MCF 10A (cell line): Measurements from ENCODE around the gene CCRL2. TPM values are rescaled to one million over a fixed set of nuclear protein-coding genes. Genes with fewer than 3 reads are reported as not detected.

ENCODE experiments used
- BruUV-seq: library from RNA; stranded (reverse); fragments of 400-500 nt; replicated peaks from 2 replicates; lab custom pipeline; 2021; lab: Mats Ljungman, UMichigan
- CTCF ChIA-PET: fragments of 300-600 bp; sonication (Branson Sonifier 250); formaldehyde crosslinking; extraction: SDS; loops from one replicate; lab custom pipeline; 2021; ENCODE audit warnings: antibody characterized with exemption, inconsistent platforms; lab: Yijun Ruan, JAX
- POLR2A ChIA-PET: fragments of 300-600, 350-650 bp; sonication (Branson Sonifier 250); formaldehyde crosslinking; extraction: SDS; loops from one replicate; lab custom pipeline; 2020; ENCODE audit warnings: antibody characterized with exemption, inconsistent platforms; lab: Yijun Ruan, JAX
- DNase-seq: peaks from one replicate; pipeline ENCODE4 v3.0.0-alpha.2; 2018; ENCODE audit not compliant: unreplicated experiment
- H3K27ac Mint-ChIP-seq: one replicate; pipeline ENCODE4 v1.8.0; 2022; ENCODE audit warnings: mild to moderate bottlenecking, low read depth, mixed read lengths; ENCODE audit not compliant: unreplicated experiment
- H3K27me3 Mint-ChIP-seq: one replicate; pipeline ENCODE4 v1.8.0; 2022; ENCODE audit warnings: mixed read lengths; ENCODE audit not compliant: insufficient read depth, unreplicated experiment
- H3K36me3 Mint-ChIP-seq: one replicate; pipeline ENCODE4 v1.8.0; 2022; ENCODE audit warnings: mild to moderate bottlenecking, moderate library complexity, mixed read lengths; ENCODE audit not compliant: insufficient read depth, unreplicated experiment
- H3K4me1 Mint-ChIP-seq: one replicate; pipeline ENCODE4 v1.8.0; 2022; ENCODE audit warnings: mixed read lengths; ENCODE audit not compliant: insufficient read depth, unreplicated experiment
- H3K4me3 Mint-ChIP-seq: one replicate; pipeline ENCODE4 v1.8.0; 2022; ENCODE audit warnings: mild to moderate bottlenecking, moderate library complexity, mixed read lengths; ENCODE audit not compliant: unreplicated experiment
- H3K9me3 Mint-ChIP-seq: one replicate; pipeline ENCODE4 v1.8.0; 2022; ENCODE audit warnings: mixed read lengths; ENCODE audit not compliant: unreplicated experiment
- intact Hi-C: fragments of 100-400 bp; cut with micrococcal nuclease; formaldehyde crosslinking; loops from 2 replicates; pipeline ENCODE4 v1.14.1; 2022
- total RNA-seq: library from RNA; stranded (reverse); gene quantifications from 2 replicates; pipeline ENCODE4 v1.2.3, GENCODE V29; 2022
- TF ChIP-seq, protein P1 (sequence below): fragments of 200-600 bp; IDR thresholded peaks from one replicate; pipeline ENCODE4 v1.8.0; 2022; ENCODE audit warnings: antibody characterized with exemption, mild to moderate bottlenecking; ENCODE audit not compliant: unreplicated experiment

The CCRL2 gene
- total RNA-seq, 1 experiment from 2014 or later, result not detected

DNA sequence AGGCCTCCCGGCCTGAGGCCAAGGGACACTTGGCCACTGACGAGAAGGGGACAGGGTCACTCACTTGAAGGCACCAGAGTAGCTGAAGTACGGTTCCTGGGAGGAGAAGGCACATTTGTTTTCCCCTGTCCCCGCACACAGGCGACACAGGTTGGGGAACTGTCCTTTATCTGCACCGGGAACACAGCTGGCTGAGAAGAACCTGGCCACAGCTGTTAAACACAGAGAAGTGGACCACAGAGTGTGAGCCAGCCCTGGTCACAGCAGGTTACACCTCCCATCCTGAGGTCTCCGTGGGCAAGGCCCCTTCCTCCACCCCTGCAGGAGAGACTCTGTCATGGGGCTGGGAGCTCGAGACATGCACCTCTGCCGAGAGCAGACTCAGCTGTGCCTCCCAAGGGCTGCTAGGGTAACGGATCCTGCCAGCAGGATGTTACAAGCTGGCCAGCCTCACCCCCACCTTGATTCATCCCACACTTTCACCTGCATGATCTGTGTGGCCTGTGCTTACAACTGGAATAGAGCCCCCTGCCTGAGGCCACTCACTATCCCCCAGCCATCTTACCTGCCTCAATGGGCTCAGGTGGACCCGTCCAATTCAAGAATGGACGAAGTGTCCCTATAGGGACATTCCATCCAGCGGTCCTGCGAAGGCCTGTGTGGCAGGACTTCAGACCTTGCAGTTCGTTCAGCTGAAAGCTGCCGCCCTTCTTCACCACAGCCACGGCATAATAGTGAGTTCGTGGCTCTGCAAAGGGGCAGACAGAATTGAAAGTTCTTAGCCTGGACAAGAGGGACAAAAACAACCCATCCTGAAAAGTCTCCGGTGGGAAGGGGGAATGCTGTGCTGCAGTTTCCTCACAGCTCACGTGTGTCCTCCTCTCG, 48.4 kb downstream of the CCRL2 start:
- no peak overlapping the region for H3K27ac Mint-ChIP-seq
- BruUV-seq, result no TSS peak
- peaks cover 60% of the 10 kb centered on the region for H3K27me3 Mint-ChIP-seq
- ChIA-PET CTCF (no interaction called here), POLR2A (no interaction called here)
- no peaks in the 10 kb centered on the region for H3K36me3 Mint-ChIP-seq
- DNase-seq, result no peak
- intact Hi-C loops, result no loop called here
- H3K4me3 Mint-ChIP-seq, result no peak overlapping the region
- H3K4me1 Mint-ChIP-seq, result no peaks in the 10 kb centered on the region
- TF ChIP-seq, protein P1, sequence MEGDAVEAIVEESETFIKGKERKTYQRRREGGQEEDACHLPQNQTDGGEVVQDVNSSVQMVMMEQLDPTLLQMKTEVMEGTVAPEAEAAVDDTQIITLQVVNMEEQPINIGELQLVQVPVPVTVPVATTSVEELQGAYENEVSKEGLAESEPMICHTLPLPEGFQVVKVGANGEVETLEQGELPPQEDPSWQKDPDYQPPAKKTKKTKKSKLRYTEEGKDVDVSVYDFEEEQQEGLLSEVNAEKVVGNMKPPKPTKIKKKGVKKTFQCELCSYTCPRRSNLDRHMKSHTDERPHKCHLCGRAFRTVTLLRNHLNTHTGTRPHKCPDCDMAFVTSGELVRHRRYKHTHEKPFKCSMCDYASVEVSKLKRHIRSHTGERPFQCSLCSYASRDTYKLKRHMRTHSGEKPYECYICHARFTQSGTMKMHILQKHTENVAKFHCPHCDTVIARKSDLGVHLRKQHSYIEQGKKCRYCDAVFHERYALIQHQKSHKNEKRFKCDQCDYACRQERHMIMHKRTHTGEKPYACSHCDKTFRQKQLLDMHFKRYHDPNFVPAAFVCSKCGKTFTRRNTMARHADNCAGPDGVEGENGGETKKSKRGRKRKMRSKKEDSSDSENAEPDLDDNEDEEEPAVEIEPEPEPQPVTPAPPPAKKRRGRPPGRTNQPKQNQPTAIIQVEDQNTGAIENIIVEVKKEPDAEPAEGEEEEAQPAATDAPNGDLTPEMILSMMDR, result no peak
- H3K9me3 Mint-ChIP-seq, result peaks cover 3% of the 10 kb centered on the region

DNA sequence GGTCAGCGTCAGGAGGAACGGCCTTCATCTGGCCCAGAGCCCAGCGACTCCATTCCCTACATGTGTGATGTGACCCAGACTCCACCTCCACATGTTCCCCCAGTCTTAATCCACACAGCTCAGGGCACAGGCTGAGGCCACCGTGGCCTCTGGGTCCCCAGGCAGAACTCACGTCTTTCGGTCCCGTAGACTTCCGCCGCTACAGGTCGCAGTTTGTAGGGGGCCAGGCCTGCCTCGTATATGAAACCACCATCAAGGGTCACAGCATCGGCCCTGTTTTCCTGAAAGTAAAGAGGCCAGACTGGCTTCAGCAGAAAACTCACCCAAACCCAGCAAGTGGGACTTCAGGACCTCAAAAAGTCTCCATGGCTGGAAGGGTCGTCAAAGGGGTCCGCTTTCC, 49.1 kb downstream of the CCRL2 start:
- no peaks in the 10 kb centered on the region for H3K4me1 Mint-ChIP-seq
- BruUV-seq, result no TSS peak
- no peak for DNase-seq
- ChIA-PET POLR2A (no interaction called here), CTCF (no interaction called here)
- no peaks in the 10 kb centered on the region for H3K36me3 Mint-ChIP-seq
- intact Hi-C loops, result no loop called here
- peaks cover 6% of the 10 kb centered on the region for H3K9me3 Mint-ChIP-seq
- TF ChIP-seq, protein P1, result no peak
- H3K27me3 Mint-ChIP-seq, result peaks cover 60% of the 10 kb centered on the region
- H3K27ac Mint-ChIP-seq, result no peak overlapping the region
- H3K4me3 Mint-ChIP-seq, result no peak overlapping the region

Other genes with a start within 250 kb of the CCRL2 start
- gene CCR1, start 198.9 kb upstream of the CCRL2 start, total RNA-seq, result not detected in 2 replicates
- gene CCR3, start 164.8 kb upstream of the CCRL2 start, total RNA-seq, result not detected in 2 replicates
- gene CCR2, start 53.1 kb upstream of the CCRL2 start, total RNA-seq, result not detected in 2 replicates
- not detected in 2 replicates for gene CCR5, start 36.3 kb upstream of the CCRL2 start, total RNA-seq
- not detected in 2 replicates for gene LTF, start 57.6 kb downstream of the CCRL2 start, total RNA-seq
- gene RTP3, start 90.7 kb downstream of the CCRL2 start, total RNA-seq, result not detected in 2 replicates
- gene LRRC2, start 159.0 kb downstream of the CCRL2 start, total RNA-seq, result not detected in 2 replicates
- not detected in 2 replicates for gene FAM240A, start 205.3 kb downstream of the CCRL2 start, total RNA-seq